ENCODE measurements around the gene SYVN1.

Gene SYVN1

DNA sequence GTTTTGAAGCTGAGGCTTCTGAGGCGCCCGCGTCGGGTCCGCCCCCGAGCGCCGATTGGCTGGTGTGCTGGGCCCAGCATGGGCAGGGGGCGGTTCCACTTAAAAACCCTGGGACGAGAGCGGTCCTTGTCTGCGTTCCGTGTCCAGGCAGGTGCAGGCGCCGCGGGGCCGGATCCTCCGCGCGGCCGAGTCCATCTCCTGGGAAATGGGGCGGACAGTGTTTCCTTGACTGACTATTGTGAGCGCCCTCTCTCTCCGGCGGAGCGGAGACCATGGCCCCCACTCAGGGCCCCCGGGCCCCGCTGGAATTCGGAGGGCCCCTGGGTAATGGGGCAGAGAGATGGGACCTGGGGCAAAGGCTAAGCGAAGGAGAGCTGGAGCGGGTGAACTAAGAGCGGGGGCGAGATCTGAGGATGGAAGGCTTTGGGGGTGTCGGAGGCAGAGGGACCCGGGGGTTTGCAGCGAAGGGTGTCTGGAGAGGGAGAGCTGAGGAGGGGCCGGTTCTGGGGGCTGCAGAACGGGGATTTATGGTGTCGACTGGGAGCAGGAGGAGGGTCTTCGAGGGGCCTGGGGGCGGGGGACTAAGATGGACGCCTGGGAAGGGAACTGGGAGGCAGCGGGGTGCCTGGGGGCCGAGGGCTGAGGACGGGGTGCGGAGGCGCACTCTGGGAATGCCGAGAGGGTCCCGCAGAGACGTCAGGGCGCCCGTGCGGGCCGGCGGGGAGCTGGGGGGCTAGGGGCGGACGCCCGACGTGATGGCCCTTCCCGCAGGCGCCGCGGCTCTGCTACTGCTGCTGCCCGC, 22.4 kb downstream of the SYVN1 start, which contains the start of gene TM7SF2:
Gene TM7SF2, plus strand, starts transcription at position 129 of the 802 bp plus-strand sequence. Its CDS starts 144 bp downstream, at position 273.
- peak; percentile 94 to 99 (median 97) for DNase-seq

DNA sequence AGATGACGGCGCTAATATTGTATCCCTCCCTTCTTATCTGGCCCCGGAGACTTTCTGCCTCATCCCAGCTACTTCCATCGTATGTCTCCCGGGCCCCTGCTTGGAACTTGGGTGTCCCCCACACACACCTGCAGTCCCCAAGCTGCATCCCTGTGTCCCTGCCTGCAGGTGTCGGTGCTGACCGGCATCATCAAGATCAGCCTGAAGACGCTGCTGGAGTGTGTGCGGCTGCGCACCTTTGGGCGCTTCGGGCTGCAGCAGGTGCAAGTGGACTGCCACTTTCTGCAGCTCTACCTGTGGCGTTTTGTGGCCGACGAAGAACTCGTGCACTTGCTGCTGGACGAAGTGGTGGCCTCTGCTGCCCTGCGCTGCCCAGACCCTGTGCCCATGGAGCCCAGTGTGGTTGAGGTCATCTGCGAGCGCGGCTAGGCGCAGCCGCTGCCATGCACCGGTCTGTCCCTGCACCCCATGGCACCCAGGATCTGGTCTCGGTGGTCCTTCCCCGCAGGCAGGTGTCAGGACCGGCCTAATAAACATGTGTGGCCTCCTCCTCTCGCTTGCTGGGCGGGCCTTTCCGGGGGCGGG, 23.1 kb downstream of the SYVN1 start:
- no peak for DNase-seq

DNA sequence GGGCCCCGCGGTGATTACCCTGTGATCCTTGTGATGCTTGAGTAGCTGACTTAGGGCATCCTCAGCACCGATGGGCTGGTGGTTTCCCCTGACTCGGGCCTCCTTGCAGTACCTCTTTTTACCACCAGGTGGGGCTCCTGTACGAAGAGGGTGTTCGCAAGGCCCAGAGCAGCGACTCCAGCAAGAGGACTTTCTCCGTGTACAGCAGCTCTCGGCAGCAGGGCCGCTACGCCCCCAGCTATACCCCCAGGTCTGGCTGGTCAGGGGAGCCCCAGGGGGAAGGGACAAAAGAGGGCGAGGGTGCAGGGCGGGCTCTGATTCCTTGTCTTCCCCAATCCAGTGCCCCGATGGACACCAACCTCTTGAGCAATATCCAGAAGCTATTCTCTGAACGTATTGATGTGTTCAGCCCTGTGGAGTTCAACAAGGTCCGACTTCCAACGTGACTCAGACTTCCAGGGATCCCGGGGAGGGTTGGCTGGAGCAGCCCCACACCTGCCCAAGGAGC, 23.9 kb downstream of the SYVN1 start:
- peak; percentile 89 to 95 (median 93) for DNase-seq

DNA sequence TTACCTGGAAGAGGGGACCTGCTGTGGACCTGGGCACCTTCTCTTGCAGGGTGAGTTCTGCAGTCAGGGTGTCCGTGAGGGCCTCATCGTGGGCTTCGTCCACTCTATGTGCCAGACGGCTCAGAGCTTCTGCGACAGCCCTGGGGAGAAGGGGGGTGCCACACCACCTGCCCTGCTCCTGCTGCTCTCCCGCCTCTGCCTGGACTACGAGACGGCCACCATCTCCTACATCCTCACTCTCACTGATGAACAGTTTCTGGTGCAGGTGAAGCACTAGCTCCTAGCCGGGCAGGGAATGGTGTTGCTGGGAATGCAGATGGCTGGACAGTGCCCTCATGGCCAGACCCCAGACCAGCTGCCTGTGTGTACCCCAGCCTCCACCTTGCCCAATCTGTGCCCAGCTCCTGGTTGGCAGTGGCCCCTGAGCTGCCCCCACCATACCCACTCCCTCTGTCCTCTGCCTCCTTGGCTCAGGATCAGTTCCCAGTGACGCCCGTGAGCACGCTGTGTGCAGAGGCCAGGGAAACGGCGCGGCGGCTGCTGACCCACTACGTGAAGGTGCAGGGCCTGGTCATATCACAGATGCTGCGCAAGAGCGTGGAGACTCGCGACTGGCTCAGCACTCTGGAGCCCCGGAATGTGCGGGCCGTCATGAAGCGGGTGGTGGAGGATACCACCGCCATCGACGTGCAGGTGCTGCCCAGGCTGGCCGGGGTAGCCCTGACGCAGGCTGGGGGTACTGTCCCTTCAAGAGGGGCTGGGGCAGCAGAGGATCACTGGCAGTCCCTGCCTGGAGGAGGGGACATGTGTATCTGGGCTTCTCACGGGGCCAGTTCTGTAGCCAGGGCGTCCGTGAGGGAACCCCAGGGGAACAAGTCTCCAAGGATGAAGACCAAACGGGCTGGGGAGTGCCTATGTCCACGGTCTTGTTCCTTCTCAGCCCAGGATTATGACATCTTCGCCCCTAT, 24.8 kb downstream of the SYVN1 start:
- DNase-seq = no peak

DNA sequence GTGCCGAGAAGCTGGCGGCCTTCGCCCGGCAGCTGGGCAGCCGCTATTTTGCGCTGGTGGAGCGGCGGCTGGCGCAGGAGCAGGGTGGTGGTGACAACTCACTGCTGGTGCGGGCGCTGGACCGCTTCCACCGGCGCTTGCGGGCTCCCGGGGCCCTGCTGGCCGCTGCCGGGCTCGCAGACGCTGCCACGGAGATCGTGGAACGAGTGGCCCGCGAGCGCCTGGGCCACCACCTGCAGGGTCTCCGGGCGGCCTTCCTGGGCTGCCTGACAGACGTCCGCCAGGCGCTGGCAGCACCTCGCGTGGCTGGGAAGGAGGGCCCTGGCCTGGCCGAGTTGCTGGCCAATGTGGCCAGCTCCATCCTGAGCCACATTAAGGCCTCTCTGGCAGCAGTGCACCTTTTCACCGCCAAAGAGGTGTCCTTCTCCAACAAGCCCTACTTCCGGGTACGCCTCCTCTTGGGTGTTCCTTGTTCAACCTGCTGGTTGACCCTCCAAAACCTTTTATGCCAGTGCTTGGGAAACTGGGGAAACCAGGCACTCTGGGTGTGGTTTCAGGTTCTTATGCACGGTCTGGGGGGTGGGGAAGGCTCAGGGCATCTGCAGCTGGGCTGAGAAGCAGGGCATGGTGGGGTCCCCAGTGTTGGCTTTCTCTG, 25.7 kb downstream of the SYVN1 start:
- DNase-seq = no peak

DNA sequence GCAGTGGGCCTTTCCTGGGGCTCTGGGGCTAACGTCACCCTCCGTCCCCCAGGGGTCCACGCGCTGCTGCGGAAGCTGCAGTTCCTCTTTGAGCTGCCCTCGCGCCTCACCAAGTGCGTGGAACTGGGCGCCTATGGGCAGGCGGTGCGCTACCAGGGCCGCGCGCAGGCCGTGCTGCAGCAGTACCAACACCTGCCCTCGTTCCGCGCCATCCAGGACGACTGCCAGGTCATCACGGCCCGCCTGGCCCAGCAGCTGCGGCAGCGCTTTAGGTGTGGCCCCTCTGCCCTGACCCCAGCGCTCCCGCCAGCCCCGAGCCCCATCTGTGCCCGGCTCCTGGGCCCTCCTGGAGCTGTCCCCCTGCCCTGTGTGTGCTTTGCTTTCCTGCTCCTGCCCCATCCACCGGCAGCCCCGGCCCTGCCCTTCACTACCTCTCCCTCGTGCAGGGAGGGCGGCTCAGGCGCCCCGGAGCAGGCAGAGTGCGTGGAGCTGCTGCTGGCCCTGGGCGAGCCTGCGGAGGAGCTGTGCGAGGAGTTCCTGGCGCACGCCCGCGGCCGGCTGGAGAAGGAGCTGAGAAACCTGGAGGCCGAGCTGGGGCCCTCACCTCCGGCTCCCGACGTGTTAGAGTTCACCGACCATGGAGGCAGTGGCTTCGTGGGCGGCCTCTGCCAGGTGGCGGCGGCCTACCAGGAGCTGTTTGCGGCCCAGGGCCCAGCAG, 26.4 kb downstream of the SYVN1 start:
- DNase-seq = no peak

DNA sequence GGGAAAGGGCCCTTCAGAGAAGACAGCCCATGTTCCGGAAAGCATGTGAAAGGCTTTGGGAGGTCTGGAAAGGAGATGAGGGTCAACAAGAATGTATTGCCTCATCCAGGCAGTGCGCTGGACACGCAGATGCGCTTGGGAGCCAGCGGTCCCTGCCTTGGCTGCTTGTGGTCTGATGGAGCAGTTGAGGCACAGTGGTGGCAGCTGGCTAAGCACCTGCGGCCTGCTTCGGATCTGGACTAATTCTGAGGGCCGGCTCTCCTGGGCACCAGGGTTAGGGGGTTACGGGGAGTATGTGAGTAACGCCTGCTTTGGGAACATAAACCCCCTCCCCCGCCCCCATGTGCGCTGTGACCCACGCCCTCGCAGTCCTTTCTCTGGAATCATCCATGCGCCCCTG, 27.2 kb downstream of the SYVN1 start:
- no peak for DNase-seq

DNA sequence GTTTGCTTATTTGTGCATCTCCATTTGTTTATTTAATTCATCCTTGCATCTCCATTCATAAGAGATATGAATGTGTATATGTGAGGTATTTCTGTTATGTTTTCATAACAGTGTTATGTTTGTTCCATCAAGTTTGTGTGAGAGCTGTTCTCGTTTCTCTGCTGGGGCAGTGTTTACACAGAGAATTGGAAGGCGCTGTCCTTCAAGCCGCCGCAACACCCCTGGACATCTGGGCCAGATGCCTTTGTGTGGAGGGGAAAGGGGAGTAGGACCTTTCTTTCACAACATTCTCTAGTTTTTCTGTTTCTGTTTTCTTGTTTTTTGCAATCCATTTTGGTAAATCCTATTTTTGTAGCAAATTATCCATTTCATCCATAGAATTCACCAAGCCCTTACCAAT, 29.7 kb downstream of the SYVN1 start:
- no peak for DNase-seq

DNA sequence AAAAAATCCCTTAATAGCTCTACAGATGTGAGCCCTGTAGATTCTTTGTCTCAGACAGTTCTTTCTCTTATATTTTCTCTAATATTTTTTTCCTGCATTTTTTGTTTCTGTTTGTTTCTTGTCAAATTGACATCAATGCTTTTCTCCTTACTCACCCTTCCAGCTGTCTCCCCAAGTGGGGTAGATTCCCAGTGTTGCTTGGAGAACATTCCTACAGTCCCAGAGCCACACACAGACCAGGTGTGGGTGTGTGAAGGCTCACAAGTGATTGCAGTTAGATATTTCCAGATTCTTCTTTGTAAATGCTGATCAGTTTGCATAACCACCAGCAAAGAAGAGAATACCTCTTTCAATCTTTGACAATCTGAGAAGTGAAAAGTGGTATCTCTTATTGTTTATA, 30.8 kb downstream of the SYVN1 start:
- no peak for DNase-seq

DNA sequence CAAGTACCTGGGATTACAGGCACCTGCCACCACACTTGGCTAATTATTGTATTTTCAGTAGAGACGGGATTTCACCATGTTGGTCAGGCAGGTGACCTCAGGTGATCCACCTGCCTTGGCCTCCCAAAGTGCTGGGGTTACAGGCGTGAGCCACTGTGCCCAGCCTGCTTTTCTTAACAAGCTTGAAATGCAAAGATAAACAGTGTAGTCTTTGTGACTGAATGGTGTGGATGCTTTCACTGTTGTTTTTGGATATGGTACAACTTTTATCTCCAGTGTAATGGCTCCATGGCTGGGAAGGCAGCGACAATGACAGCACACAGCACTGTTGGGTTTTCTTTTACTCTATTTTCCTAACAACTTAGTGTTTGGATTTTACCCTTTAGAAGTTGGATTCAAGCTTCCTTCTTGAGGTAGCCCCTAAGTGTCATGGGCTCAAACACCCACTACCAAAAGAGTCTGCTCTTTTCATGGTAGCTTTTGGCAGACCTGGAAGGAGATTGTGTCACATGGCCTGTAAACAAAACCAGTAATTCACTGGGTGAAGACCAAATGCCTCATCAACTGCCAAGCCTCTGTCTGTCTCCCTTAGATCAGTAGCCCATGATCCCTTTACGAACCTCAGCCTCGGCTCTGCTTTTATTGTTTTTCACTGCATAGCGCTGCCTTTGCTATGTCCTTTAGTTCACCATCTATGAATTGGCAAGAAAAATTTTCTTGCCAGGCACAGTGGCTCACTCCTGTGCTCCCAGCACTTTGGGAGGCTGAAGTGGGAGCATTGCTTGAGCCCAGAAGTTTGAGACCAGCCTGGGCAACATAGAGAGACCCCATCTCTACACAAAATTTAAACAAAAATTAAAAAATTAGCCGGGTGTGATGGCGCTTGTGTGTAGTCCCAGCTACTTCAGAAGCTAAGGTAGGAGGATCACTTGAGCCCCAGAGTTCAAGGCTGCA, 31.9 kb downstream of the SYVN1 start:
- no peak for DNase-seq

DNA sequence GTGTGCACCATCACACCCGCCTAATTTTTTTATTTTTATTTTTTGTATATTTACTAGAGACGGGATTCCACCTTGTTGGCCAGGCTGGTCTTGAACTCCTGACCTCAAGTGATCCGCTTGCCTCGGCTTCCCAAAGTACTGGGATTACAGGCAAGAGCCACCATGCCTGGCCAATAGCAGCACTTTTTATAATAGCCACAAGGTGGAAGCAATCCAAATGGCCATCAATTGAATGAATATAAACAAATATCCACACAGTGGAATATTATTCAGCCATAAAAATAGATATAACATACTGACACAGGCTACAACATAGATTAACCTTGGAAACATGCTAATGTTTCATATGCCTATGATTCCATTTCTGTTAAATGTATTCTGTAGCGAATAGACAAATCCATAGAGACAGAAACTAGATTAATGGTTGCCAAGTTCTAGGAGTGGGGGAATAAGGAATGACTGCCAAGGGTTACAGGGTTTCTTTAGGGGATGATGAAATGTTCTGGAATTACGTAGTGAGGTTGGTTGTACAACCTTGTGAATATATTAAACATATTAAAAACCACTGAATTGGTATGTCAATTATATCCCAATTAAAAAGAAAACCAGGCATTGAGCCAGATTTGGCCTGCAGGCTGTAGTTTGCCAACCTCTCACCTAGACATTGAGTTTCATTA, 33.5 kb downstream of the SYVN1 start:
- DNase-seq = no peak

DNA sequence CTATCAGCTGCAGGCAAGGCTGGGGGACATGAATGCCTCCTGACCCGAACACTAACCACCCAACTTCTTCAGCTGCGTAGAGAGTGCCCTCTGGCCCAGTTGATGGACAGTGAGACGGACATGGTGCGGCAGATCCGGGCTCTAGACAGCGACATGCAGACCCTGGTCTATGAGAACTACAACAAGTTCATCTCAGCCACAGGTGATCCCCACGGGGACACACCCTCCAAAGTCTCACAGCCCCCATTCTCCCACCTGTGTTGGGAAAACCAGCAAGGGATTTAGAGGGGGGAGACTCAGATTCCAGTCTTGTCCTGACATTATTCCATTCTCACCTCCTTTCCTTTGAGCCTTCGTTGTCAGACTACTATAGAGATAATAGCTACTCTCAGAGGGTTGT, 37.4 kb downstream of the SYVN1 start:
- no peak for DNase-seq

DNA sequence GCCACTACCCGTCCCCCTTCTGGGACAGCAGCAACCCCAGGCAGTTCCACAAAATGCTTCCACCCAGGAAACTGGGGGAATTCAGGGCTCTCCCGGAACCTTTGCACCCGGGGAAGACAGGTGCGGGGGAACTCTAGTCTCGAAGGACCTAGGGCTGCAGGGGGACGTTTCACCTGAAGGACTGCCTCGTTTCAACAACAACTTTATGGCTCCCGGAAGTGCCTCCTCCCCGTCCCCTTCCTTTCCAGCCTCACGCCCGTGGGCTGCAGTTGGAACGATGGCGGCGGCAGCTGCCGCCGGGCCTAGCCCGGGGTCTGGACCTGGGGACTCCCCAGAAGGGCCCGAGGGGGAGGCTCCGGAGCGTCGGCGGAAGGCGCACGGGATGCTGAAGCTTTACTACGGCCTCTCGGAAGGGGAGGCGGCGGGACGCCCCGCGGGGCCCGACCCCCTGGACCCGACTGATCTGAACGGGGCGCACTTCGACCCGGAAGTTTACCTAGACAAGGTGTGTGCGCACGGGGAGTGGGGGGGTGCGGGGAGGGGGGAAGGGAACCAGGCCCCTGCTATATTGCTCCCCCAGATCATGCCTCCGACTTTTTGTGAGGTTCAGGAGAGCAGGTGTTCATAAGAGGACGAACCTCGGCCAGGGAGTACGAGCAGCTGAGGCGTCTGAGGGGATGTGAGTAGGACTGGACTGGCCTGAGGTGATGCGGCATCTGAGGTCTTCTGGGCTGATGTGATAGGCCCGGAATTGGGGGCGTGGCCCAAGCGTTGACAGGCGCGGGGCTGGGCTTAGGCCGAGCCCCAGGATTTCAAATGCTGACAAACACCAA, 38.1 kb downstream of the SYVN1 start, which contains the start of gene VPS51:
Gene VPS51, plus strand, starts transcription at position 241 of the 833 bp plus-strand sequence. Its CDS starts 37 bp downstream, at position 278.
- peak; percentile 91 to 94 (median 92) for DNase-seq

DNA sequence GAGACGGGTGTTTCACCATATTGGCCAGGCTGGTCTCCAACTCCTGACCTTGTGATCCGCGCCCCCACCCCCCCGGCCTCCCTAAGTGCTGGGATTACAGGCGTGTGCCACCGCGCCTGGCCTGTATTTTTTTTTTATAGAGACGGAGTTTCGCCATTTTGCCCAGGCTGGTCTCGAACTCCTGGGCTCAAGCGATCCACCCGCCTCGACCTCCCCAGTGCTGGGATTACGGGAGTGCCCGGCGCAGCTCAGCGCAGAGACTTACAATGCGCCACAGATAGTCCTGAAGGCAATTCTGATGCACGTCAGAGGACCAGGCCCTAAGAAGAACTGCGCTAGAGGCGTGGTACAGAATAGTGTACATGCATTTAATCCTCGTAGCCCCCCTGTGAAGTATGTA, 38.9 kb downstream of the SYVN1 start:
- no peak for DNase-seq

DNA sequence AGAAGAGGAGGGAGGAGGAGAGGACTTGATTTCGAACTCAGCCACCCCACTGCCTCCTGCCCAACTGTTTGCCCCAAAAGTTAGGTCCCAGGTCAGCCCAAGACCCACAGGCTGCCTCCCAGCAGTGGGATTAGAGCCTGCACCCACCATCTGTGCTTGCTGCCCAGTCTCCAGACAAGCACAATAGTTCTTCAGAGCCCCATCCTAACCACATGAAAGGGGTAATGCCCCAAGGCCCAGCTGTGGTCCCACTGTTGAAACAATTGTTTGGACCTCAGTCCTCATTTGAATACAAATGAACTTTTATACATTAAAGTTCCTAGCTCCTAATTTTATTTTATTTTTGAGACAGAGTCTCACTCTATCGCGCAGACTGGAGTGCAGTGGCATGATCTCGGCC, 43.7 kb downstream of the SYVN1 start:
- DNase-seq = no peak

DNA sequence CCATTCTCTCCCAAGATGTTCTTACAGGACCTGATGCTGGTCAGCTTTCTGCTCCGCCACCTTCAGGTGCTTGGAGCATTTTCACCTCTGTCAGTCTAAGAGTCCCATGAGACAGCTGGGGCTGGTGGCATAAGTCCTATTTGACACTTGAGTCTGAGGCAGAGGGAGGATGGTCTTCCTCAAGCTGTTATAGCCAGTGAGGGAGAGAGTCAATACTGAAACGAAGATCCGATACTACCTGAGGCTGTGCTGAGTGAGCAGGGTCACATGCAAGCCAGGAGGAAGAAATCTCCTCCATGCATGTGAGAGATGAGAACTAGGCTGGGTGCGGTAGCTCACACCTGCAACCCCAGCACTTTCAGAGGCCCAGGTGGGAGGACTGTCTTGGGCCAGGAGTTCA, 44.7 kb downstream of the SYVN1 start:
- DNase-seq = no peak

DNA sequence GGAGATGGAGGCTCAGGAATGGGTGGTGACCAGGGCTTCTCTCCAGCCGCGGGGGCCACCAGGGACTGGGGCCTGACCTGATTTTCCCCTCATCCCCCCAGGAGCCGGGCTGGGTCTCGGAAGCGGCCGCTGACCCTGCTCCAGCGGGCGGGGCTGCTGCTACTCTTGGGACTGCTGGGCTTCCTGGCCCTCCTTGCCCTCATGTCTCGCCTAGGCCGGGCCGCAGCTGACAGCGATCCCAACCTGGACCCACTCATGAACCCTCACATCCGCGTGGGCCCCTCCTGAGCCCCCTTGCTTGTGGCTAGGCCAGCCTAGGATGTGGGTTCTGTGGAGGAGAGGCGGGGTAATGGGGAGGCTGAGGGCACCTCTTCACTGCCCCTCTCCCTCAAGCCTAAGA, 46.5 kb downstream of the SYVN1 start:
- DNase-seq = no peak

DNA sequence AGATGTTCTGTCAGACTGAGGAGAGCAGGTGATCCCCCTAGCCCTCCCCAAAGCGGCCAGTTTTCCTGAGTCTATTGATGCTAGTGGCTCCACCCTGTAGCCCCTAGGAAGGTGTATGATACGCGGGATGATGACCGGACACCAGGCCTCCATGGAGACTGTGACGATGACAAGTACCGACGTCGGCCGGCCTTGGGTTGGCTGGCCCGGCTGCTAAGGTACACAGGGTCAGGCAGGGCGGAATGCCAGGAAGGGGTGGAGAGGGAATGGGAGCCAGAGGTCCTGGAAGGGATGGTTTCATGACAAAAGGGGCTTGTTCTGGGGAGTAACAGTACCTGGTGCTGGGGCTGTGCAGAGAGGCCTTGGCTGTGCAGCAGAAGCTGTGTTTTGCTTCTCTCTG, 47.1 kb downstream of the SYVN1 start:
- DNase-seq = no peak

DNA sequence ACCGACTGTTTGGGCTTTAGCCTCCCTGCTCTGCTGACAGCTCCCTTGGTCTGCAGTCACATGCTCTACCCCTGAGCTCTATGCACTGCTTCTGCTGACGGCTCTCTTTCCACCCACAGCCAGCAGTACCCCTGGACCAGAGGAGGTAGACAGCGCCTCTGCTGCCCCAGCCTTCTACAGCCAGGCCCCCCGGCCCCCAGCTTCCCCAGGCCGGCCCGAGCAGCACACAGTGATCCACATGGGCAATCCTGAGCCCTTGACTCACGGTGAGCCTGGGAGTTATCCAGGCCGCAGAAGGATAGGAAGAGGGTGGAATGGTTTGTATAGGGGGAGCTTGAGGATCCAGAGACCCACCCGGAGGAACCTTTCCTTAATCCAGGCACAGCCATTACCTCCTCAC, 47.5 kb downstream of the SYVN1 start:
- DNase-seq = no peak

Data from suppressor macrophage treated with lipopolysaccharide for 1 hour (primary cell).